ENCODE results near the gene VPS41.
"Not testable (repeated sequence)": the region's sequence is repeated elsewhere in the genome, so short reads cannot be mapped to it uniquely, and the experiment has no call there.

Gene VPS41

DNA sequence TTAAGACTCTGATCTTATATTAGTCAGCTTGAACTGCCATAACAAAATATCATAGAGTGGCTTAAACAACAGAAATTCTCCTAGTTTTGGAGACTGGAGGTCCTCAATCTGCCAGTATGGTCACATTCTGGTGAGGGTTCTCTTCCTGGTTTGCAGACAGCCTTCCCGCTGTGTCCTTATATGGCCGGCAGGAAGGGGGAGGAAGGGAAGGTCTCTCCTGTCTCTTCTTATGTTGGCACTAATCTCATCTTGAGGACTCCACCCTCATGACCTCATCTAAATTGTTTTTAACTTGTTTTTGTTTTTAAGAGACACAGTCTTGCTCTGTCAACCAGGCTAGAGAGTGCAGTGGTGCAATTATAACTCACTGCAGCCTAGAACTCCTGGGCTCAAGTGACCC, 53.1 kb downstream of the VPS41 start:
- DNase-seq (ENCODE audit: low read depth in 2 of 3, low spot score in 1 of 3): no peak

DNA sequence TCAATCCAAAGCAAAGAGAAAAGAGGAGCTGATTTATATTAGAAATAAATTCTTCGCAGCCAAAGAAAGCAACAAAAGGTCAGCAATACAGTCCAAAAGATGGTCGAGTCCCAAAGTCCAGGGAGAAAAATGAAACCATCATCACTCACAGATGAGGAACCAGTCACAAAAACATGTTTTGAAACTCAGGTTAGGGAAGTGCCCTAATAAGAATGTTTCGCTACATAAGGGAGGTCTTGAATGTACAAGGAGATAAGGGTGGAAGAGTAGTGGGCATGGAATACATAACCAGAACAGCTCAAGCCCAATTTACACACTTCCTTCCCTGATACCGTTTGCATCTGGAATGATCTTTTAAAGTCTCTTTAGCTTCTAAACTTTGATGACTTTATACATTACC, 53.6 kb downstream of the VPS41 start:
- no peak for DNase-seq (ENCODE audit: low read depth in 2 of 3, low spot score in 1 of 3)

DNA sequence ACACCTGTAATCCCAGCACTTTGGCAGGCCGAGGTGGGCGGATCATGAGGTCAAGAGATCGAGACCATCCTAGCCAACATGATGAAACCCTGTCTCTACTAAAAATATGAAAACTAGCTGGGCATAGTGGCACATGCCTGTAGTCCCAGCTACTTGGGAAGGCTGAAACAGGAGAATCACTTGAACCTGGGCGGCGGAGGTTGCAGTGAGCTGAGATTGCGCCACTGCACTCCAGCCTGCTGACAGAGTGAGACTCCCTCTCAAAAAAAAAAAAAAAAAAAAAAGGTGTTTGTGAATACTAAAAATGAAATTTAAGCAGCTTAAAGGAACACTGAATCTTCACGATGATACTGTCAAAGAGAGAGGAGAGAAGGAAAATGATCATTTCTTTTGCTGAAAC, 54.0 kb downstream of the VPS41 start:
- DNase-seq (ENCODE audit: low read depth in 2 of 3, low spot score in 1 of 3): not testable (repeated sequence)

DNA sequence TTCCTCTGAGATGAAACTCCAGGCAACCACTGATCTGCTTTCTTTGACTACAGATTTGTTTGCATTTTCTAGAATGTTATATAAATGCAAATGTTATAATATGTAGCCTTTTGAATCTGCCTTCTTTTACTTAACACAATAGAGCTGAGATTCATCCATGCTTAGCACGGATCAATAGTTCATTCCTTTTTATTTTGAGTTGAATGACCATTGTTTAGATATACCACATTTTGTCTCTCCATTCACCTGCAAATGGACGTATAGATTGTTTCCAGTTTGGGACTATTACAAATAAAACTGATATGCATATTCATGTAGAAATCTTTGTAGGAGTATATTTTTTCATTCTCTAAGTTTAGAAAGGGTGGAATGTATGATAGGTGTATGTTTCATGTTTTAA, 57.7 kb downstream of the VPS41 start:
- no peak for DNase-seq (ENCODE audit: low read depth in 2 of 3, low spot score in 1 of 3)

DNA sequence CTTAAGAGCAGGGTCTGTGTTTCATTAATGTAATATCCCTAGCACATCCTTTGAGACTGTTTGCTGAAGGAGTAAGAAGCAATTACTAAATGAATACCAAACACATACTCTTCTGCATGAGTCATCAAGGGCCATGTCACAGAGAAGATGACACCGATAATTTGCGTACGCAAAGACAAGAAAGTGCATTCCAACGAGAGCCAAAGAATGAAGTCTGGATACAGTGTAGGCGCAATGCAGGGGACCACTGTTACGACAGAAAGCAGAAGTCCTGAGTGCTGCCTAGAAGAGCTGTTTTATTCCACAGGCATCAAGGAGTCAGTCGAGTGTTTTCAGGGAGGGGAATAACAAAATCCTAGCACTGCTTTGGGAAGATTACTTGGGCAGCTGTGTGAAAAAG, 62.7 kb downstream of the VPS41 start:
- DNase-seq (ENCODE audit: low read depth in 2 of 3, low spot score in 1 of 3): no peak

DNA sequence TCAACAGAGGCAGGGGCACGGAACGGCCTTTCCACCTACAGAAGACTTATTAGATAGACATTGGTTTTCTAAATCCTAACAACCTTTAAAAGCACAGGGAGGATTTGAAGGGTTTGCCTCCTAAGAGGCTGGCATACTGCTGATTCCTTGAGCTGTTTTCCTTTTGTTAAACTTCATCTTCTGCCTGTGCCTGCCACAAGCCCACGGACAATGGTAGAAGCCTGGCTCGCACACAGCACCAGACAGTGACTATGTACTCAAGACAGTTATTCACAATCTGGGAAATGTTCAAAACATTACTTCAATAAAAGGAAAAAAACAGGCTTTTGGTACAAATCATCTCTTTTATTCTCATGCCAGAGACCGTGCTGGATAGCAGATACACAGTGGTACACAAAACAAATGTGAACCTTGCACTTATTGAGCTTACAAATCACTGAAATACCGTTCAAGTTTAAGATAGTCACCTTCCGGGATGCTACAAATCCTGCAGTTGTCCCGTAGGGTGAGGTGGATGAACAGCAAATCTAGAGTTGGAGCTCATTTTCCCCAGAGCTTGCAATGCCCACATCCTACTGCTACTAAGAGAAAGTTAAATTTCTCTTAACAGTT, 63.9 kb downstream of the VPS41 start:
- no peak for DNase-seq (ENCODE audit: low read depth in 2 of 3, low spot score in 1 of 3)

DNA sequence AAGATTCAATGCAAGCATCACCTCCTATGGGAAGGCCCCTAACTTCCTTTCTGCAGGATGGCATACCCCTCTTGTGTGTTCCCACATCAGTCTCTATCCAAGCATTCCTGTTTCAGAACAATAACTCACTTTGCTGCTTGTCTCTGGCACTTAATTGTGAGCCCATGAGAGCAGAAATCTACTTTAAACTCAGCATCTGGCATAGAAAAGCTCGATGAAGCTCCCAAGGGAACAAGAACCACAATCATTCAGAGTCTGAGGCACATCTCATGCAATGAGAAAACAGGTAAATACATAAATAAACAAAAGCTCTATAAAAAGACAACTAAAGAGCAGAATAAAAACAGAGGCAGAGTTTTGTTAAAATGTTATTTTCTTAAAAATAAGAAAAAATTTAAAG, 66.2 kb downstream of the VPS41 start:
- DNase-seq (ENCODE audit: low read depth in 2 of 3, low spot score in 1 of 3): no peak

DNA sequence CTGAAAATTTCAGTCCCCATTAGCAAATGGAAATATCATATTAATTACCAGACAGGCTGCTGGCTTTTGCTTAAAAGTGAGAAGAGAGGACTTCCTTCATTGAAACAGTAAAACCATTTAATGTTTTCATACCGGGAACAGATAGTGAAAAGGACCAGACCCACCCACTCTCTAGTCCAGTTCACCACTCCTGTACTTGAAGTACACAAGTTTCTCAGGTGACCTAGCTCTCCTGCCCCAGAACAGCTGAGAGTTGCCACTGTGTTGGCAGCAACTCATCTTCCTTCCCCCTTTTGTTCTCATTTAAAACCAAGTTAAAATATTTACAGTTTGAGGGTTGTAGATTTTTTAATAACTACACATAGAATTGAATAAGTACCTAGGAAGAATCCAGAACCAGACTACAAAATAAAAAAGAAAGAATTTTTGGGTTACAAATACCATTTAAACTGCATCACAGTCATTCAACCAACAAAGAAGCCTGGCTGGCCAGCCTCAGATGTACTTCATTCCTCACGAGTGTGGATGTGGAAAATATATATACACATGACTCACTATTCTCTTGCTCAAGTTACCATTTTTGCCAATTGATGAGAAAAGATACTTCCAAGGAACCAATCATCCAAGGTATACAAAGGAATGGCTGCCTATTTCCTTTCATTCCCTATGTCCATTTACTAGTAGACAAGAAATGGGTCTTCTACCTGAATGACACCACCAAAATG, 68.1 kb downstream of the VPS41 start:
- no peak for DNase-seq (ENCODE audit: low read depth in 2 of 3, low spot score in 1 of 3)

DNA sequence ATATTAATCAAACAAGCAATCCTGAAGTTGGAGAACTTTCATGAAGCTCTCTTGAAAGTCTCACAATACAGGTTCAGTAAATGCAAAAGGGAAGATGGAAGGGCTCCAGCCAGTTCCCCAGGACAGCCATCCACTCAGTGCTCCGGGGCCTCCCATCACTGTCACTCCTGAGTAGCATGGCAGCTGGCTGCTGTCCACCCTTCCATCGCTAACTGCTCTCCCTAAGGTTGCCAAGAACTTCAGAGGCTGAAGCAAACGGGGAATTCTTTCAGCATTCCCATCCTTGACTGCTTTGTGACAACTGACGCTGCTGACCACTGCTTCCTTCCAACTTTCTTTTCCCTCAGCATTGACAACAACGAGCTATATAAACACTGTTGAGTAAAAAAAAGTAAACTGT, 69.1 kb downstream of the VPS41 start:
- no peak for DNase-seq (ENCODE audit: low read depth in 2 of 3, low spot score in 1 of 3)

DNA sequence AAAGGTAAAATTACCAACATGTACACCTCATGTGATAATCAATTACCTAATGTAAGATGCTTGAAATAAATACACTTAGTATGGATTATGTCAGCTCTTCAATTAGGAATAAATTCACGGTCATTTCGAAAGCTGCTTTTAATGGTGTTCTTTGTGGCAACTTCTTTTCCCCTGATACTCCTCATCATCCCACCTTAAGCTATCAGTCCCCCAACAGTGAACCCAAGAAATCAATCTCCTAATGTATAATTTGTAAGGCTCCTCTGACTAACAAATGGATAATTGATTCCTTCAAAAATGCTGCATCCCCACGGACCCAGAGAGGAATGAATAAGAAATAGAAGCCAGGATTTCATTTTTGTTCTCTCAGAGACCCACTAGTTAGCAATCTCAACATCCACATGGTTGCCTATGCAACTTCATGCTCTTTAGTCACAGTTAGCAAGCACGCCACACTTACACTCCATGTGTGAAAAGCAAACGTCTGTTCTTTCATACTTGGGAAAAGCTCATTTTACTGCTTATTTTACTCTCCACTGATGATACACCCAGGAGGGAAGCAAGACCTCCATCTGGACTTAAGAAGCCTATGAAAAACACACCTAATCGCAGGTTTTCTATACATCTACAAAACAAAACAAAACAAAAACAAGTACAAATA, 70.1 kb downstream of the VPS41 start:
- DNase-seq (ENCODE audit: low read depth in 2 of 3, low spot score in 1 of 3): no peak

DNA sequence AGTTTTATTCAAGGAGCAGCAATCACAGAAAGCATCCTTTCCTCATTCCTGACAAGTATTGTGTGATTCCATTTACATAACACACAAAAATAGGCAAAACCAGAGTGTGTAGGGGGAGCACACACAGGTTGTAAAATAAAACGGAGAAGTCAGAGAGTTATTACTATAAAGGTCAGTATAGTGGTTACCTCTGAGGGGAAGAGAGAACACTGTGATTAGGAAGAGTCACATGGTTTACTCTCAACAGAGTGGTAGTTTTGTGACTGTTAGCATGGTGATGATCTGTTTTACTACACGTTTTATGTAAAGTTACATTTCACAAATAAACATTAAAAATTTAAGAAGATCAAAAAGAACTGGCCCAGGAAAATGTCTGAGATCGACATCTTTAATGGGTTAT, 74.6 kb downstream of the VPS41 start:
- DNase-seq (ENCODE audit: low read depth in 2 of 3, low spot score in 1 of 3): no peak

DNA sequence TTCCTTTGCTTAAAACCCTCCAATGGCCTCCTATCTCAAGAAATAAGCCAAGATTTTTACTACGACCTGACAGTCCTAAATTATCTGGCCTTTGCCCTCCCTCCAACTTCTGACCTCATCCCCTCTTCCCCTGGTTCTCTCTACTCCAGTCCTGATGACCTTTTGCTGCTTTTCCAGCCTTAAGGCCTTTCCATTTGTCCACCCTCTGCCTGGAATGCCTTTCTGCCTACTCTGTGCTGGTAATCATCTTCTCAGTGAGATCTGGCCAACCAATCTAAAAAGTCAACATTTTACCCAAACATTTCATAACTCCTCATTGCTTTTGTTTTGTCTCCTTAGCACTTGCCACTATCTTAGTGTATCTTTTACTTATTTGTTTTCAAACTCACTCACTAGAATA, 75.7 kb downstream of the VPS41 start:
- no peak for DNase-seq (ENCODE audit: low read depth in 2 of 3, low spot score in 1 of 3)

DNA sequence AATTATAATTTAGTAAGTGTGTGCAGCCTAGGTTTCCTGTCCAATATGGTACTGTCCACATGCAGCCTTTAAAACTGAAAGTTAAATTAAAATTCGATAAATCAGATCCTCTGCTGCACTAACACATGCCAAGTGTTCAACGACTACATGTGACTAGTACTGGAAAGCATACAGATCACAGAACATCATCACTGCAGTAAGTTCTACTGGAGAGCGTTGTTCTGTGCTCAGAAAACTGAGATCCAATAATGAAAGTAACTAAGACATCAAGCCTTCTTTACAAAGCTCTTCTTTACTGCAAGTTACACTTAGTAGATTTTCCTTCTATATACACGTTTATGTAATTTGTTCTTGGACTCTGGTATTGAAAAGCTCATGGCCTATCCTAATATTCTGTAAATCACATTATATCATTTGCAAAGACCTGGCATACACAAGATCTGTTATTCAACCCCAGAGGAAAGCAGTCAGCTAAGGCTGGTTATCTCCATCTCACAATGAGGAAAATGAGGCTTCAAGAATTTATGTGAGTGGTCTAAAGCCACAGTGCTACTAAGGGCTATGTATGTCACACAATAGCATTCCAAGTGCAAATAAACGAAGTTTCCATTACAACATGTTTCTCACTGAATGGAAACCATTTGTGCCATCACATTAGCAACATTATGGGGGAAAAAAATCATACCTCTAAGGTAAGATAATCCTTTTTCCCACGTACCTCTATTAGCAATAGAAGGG, 77.6 kb downstream of the VPS41 start:
- DNase-seq (ENCODE audit: low read depth in 2 of 3, low spot score in 1 of 3): no peak

DNA sequence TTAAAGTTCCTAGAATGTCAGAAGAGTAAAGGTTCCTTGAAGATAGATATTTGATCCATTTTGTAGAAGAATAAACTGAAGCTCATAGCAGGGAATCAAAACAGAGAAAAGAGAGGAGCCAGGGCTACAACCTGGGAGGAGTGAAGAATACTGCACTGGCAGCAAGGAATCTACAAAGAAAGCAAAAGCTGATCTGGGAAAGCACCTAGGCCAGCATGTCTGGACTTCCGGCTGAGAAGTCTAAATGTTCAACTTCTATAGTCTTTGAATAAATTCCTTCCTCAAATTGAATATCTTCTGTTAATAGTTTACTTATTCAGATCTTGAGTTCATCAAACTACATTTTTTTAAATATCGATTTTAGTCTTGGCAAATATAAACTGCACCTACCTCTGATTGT, 78.2 kb downstream of the VPS41 start:
- no peak for DNase-seq (ENCODE audit: low read depth in 2 of 3, low spot score in 1 of 3)

DNA sequence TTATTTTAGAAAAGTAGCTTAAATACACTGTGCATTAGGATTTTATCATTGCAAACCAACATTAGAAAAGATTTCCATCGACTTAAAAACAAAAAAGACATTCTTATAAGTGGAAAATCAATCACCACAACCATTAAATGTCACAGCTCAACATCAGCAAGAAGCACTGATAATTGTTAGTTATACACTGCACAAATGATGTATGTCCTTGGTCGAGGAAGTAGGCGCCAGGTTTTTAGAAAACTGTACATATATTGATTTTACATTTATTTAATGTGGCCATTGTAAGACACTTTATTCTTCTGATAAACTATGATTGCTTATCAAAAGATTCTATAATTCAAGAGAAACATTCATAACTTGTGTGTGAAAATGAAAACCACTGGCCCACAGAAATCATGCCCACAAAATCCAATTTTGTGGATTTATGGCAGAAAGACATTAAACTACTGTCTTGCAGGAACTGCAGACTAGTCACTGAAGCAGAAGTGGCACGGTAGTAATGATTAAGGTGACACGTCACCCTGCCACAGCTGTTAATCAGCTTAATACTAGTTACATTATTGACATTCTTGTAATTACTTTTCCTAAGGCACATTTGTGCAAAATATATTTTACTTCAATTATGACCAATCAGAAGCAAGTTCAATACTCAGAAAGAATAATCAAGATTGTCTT, 79.4 kb downstream of the VPS41 start:
- DNase-seq (ENCODE audit: low read depth in 2 of 3, low spot score in 1 of 3): no peak

DNA sequence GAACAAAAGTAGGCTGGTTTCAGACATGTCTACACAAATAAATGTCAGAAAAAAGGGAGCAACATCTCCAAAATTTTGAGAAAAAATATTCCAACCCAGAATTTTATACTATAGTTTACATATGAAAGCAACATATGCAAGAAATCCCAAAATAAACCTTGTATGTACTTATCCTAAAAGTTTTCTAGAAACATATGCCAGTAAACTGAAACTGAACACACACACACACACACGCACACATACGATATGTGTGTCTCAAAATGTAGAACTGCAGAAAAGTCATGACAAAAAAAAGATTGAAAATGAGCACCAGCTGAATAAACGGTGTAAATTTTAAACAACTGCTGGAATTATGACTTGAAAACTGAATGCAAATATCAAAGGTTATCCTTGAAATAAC, 81.0 kb downstream of the VPS41 start:
- DNase-seq (ENCODE audit: low read depth in 2 of 3, low spot score in 1 of 3): no peak

DNA sequence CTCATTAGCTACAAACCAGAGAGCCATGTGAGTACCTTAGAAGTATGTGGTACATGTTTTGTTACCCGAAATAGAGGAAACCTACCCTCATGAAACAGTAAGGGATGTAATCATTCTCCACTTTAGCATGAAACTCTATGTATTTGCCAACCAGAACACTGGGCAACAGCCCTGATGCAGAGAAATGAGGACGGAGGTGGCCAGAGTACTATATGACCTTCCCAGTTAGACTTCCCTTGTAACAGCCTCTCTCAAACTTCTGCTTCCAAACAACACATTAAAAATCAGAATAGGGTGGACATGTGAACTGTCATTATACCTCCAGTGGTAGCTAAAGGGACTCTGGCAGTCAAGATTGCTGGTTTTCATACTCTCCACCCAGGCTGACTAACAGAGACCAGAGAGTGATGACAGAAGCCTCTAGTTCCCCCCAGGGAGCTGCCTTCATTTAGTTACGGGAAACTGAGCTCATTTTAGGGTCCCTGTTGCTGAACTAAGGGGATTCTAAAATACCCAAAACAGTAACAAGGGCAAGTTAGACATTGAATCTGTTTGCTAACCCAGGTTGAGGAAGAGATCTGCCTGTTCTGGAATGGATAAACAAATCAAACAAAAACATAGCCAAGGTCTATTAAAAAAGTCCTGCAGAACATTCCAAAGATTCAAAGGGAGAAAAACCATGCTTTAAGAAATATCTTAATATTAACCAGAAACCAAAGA, 83.1 kb downstream of the VPS41 start:
- DNase-seq (ENCODE audit: low read depth in 2 of 3, low spot score in 1 of 3): no peak

DNA sequence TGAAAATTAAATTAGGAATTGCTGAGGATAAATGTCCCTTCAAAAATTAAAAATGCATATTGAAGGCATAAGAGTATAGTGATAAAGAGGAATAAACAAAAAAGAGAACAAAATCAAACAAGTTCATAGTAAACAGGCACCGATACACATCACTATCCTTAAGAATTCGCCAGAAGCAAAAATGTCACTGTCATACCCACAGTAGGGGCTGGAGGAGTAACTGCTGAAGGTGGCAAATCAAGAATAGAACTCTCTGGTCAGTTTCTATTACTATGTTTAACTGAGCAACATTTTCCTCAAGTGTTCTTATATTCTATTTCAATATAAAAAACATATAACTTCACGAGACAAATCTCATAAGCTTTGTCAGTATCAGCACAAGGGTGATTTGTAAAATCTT, 84.0 kb downstream of the VPS41 start:
- DNase-seq (ENCODE audit: low read depth in 2 of 3, low spot score in 1 of 3): no peak

DNA sequence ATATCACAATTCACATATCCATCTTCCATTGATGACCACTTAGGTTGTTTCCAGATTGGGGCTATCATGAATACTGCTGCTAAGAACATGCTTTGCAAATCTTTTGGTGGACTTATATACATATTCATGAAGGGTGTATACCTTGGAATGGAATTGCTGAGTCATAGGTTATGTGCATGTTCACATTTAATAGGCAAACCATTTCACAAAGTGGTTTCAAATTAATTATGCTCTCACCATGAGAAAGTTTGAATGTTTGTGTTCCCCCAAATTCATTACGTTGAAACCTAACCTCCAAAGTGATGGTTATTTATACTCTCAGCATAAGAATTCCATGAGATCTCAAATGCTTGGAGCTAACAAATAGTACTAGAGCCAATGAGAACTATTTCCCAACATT, 86.4 kb downstream of the VPS41 start:
- DNase-seq (ENCODE audit: low read depth in 2 of 3, low spot score in 1 of 3): no peak

DNA sequence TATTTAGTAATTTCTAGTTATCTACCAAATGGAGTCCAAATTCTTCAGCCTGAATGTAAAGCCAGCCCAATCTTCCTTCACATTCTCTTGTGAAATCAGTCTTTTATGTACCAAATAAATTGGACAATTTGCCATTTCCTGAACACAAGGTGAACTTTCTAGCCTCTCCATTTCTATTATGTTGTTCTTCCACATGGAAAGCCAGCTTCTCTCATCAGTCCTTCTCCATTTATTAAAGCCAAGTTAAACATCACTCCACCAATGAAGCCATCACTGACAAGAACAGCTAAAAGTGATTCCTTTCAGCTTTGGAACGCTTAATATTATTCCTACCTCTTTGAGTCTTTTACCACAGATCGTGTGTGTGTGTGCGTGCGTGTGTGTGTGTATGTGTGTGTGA, 88.4 kb downstream of the VPS41 start:
- DNase-seq (ENCODE audit: low read depth in 2 of 3, low spot score in 1 of 3): no peak

DNA sequence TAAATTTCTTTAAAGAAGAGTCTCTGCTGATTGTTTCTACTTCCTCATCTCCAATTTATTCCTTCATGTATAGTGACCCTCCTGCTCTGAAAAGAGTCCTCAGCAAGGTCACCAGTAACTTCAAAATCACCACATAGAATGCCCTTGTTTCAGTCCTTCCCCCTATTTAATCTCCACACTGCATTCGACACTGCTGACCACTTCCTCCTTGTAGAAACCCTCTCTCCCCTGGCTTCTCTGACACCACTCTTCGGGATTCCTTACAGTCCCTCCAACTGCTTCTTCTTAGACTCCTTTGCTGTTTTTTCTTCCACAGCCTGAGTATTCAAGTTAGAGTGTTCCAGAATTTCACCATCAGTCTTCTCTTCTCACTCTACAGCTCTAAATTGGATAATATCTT, 89.5 kb downstream of the VPS41 start:
- DNase-seq (ENCODE audit: low read depth in 2 of 3, low spot score in 1 of 3): no peak

All from stimulated activated CD4-positive, alpha-beta T cell treated with anti-CD3 and anti-CD28 coated beads, Interleukin-12 subunit alpha, Interleukin-12 subunit beta, amount 100 ng/mL, for 48 hours (primary cell).